Mesodermal cell (in vitro differentiated cells): ENCODE measurements around the gene WNK2.

Experiments
- H3K27ac ChIP-seq: 2 replicates; pipeline ENCODE4 v1.7.0; 2013; ENCODE audit warnings: mild to moderate bottlenecking, low read depth, low read length, moderate library complexity; ENCODE audit not compliant: severe bottlenecking
- H3K36me3 ChIP-seq: 2 replicates; pipeline ENCODE4 v1.7.1; 2013; ENCODE audit warnings: mild to moderate bottlenecking, low read length, moderate library complexity; ENCODE audit not compliant: control insufficient read depth, insufficient read depth
- H3K4me1 ChIP-seq: one replicate; pipeline ENCODE4 v1.7.1; 2013; ENCODE audit warnings: mild to moderate bottlenecking, low read length; ENCODE audit not compliant: insufficient read depth, control insufficient read depth, poor library complexity, severe bottlenecking
- H3K4me3 ChIP-seq: 2 replicates; pipeline ENCODE4 v1.7.0; 2013; ENCODE audit warnings: low read length, control low read depth, mild to moderate bottlenecking; ENCODE audit not compliant: insufficient read depth, poor library complexity, severe bottlenecking; ENCODE audit errors: extremely low read depth
- H3K9me3 ChIP-seq: 2 replicates; pipeline ENCODE4 v1.7.1; 2013; ENCODE audit warnings: mild to moderate bottlenecking, low read length, moderate library complexity; ENCODE audit not compliant: control insufficient read depth
- WGBS, 2 experiments: methylation state at CpG; one replicate each; pipeline ENCODE4 v1.1.5; 2013; ENCODE audit warnings: missing lambda C conversion rate in 2 of 2; ENCODE audit not compliant: insufficient coverage in 2 of 2; 5-methylcytosine and 5-hydroxymethylcytosine counted together

Gene WNK2

GRCh38 chr9:93265301-93265971, 81.5 kb downstream of the WNK2 start:
- Histone ChIP-seq H3K4me3 (no peak overlapping the region), H3K27ac (no peak overlapping the region), H3K36me3 (no peaks in the 10 kb centered on the region), H3K4me1 (no peaks in the 10 kb centered on the region), H3K9me3 (no peaks in the 10 kb centered on the region)
- WGBS, 2 experiments = 94 to 96% methylated on average over 10 of the region's 12 CpGs

GRCh38 chr9:93265972-93266371, 82.0 kb downstream of the WNK2 start:
- no peaks in the 10 kb centered on the region for H3K4me1 ChIP-seq
- no peak overlapping the region for H3K4me3 ChIP-seq
- no peak overlapping the region for H3K27ac ChIP-seq
- H3K36me3 ChIP-seq = no peaks in the 10 kb centered on the region
- WGBS, 2 experiments = 80 to 94% methylated on average over 2 to 3 of the region's 6 CpGs
- H3K9me3 ChIP-seq = peaks cover 1% of the 10 kb centered on the region

- Histone ChIP-seq H3K4me3 (no peak overlapping the region), H3K36me3 (no peaks in the 10 kb centered on the region), H3K27ac (no peak overlapping the region), H3K9me3 (peaks cover 3% of the 10 kb centered on the region), H3K4me1 (no peaks in the 10 kb centered on the region)
- WGBS, 2 experiments = 89% methylated on average over 3 to 6 of the region's 6 CpGs
Measured at GRCh38 chr9:93266521-93267001, 82.6 kb downstream of the WNK2 start.

- H3K36me3 ChIP-seq = no peaks in the 10 kb centered on the region
- WGBS, 2 experiments = 92 to 94% methylated on average over 8 to 9 of the region's 10 CpGs
- H3K4me1 ChIP-seq = no peaks in the 10 kb centered on the region
- H3K4me3 ChIP-seq = no peak overlapping the region
- H3K9me3 ChIP-seq = peaks cover 7% of the 10 kb centered on the region
- no peak overlapping the region for H3K27ac ChIP-seq
Measured at GRCh38 chr9:93267091-93267541, 83.2 kb downstream of the WNK2 start.

GRCh38 chr9:93267681-93268505, 84.0 kb downstream of the WNK2 start:
- WGBS, 2 experiments = 94 to 95% methylated on average over 26 of the region's 28 CpGs
- Histone ChIP-seq H3K4me3 (no peak overlapping the region), H3K4me1 (no peaks in the 10 kb centered on the region), H3K9me3 (peaks cover 7% of the 10 kb centered on the region), H3K27ac (no peak overlapping the region), H3K36me3 (no peaks in the 10 kb centered on the region)

GRCh38 chr9:93268551-93269314, 84.8 kb downstream of the WNK2 start:
- no peaks in the 10 kb centered on the region for H3K4me1 ChIP-seq
- H3K27ac ChIP-seq = no peak overlapping the region
- no peak overlapping the region for H3K4me3 ChIP-seq
- H3K9me3 ChIP-seq = peaks cover 7% of the 10 kb centered on the region
- H3K36me3 ChIP-seq = no peaks in the 10 kb centered on the region
- 90 to 96% methylated on average over 13 to 15 of the region's 17 CpGs for WGBS, 2 experiments

GRCh38 chr9:93270976-93271375, 87.0 kb downstream of the WNK2 start:
- Histone ChIP-seq H3K4me3 (no peak overlapping the region), H3K36me3 (no peaks in the 10 kb centered on the region), H3K4me1 (no peaks in the 10 kb centered on the region), H3K27ac (no peak overlapping the region), H3K9me3 (peaks cover 7% of the 10 kb centered on the region)
- 75 to 100% methylated on average over 1 of the region's 3 CpGs for WGBS, 2 experiments

- Histone ChIP-seq H3K27ac (no peak overlapping the region), H3K36me3 (no peaks in the 10 kb centered on the region), H3K9me3 (peaks cover under 1% of the 10 kb centered on the region), H3K4me3 (no peak overlapping the region), H3K4me1 (peaks cover 8% of the 10 kb centered on the region)
- 94 to 100% methylated on average over 2 to 5 of the region's 5 CpGs for WGBS, 2 experiments
Measured at GRCh38 chr9:93276973-93277372, 93.0 kb downstream of the WNK2 start.

- no peak overlapping the region for H3K4me3 ChIP-seq
- H3K4me1 ChIP-seq = peaks cover 8% of the 10 kb centered on the region
- 78 to 81% methylated on average over 4 to 6 of the region's 7 CpGs for WGBS, 2 experiments
- no peaks in the 10 kb centered on the region for H3K9me3 ChIP-seq
- no peaks in the 10 kb centered on the region for H3K36me3 ChIP-seq
- no peak overlapping the region for H3K27ac ChIP-seq
Measured at GRCh38 chr9:93278144-93278543, 94.2 kb downstream of the WNK2 start.

- 100% methylated on average over 1 of the region's 1 CpG; no CpG with 5 or more reads in 1 of the 2 experiments for WGBS, 2 experiments
- H3K4me1 ChIP-seq = peaks cover 8% of the 10 kb centered on the region
- H3K4me3 ChIP-seq = no peak overlapping the region
- no peaks in the 10 kb centered on the region for H3K9me3 ChIP-seq
- no peak overlapping the region for H3K27ac ChIP-seq
- H3K36me3 ChIP-seq = no peaks in the 10 kb centered on the region
Measured at GRCh38 chr9:93280661-93281259, 96.8 kb downstream of the WNK2 start.
